ENCODE results near the gene ATP6V1G1. TPM values are rescaled to one million over a fixed set of nuclear protein-coding genes. Genes with fewer than 3 reads are reported as not detected.

The ATP6V1G1 gene
- total and polyA plus RNA-seq, 2 of the 13 experiments (the other 11 are each of a cell fraction or from before 2014, with no cell fraction given), result 108 to 158 TPM

DNA sequence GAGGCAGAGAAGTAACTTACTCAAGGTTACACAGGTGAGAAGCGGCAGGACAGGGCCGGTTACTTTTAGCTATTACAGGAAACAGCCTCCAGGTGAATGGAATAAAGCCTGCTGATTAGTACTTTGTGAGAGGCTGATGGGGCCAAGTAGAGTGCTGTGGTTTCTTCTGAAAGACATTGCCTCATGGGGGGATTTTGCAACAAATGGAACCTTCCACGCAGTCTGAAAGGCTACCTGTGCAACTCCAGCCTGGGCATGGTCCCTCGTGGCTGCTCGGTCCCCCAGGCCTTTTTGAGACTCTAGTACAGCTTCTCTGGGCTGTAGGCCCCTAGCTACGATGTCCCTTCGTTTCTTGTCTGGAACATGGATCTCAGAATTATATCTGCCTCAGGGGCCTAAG is 25.5 kb downstream of the ATP6V1G1 start (continued):
- TF ChIP-seq, protein P1, sequence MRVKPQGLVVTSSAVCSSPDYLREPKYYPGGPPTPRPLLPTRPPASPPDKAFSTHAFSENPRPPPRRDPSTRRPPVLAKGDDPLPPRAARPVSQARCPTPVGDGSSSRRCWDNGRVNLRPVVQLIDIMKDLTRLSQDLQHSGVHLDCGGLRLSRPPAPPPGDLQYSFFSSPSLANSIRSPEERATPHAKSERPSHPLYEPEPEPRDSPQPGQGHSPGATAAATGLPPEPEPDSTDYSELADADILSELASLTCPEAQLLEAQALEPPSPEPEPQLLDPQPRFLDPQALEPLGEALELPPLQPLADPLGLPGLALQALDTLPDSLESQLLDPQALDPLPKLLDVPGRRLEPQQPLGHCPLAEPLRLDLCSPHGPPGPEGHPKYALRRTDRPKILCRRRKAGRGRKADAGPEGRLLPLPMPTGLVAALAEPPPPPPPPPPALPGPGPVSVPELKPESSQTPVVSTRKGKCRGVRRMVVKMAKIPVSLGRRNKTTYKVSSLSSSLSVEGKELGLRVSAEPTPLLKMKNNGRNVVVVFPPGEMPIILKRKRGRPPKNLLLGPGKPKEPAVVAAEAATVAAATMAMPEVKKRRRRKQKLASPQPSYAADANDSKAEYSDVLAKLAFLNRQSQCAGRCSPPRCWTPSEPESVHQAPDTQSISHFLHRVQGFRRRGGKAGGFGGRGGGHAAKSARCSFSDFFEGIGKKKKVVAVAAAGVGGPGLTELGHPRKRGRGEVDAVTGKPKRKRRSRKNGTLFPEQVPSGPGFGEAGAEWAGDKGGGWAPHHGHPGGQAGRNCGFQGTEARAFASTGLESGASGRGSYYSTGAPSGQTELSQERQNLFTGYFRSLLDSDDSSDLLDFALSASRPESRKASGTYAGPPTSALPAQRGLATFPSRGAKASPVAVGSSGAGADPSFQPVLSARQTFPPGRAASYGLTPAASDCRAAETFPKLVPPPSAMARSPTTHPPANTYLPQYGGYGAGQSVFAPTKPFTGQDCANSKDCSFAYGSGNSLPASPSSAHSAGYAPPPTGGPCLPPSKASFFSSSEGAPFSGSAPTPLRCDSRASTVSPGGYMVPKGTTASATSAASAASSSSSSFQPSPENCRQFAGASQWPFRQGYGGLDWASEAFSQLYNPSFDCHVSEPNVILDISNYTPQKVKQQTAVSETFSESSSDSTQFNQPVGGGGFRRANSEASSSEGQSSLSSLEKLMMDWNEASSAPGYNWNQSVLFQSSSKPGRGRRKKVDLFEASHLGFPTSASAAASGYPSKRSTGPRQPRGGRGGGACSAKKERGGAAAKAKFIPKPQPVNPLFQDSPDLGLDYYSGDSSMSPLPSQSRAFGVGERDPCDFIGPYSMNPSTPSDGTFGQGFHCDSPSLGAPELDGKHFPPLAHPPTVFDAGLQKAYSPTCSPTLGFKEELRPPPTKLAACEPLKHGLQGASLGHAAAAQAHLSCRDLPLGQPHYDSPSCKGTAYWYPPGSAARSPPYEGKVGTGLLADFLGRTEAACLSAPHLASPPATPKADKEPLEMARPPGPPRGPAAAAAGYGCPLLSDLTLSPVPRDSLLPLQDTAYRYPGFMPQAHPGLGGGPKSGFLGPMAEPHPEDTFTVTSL (CRISPR knock-in tag; IDR thresholded peaks at IDR 0.05; ENCODE audit: borderline replicate concordance), result no peak
- TF ChIP-seq THAP11 (CRISPR knock-in tag; IDR thresholded peaks at IDR 0.05) (no peak), ZNF83 (CRISPR knock-in tag; IDR thresholded peaks at IDR 0.05; ENCODE audit: borderline replicate concordance) (no peak), EP300 (IDR thresholded peaks at IDR 0.05; ENCODE audit: low read depth in 2 of 2, low read length in 2 of 2) (no peak), EP300 (CRISPR knock-in tag; IDR thresholded peaks at IDR 0.05; ENCODE audit: borderline replicate concordance) (no peak), LRRFIP1 (CRISPR knock-in tag; conservative IDR thresholded peaks at IDR 0.05) (no peak), ZNF160 (CRISPR knock-in tag; IDR thresholded peaks at IDR 0.05) (no peak), NPAS2 (CRISPR knock-in tag; IDR thresholded peaks at IDR 0.05; ENCODE audit: borderline replicate concordance) (no peak)
- TF ChIP-seq, protein P2, sequence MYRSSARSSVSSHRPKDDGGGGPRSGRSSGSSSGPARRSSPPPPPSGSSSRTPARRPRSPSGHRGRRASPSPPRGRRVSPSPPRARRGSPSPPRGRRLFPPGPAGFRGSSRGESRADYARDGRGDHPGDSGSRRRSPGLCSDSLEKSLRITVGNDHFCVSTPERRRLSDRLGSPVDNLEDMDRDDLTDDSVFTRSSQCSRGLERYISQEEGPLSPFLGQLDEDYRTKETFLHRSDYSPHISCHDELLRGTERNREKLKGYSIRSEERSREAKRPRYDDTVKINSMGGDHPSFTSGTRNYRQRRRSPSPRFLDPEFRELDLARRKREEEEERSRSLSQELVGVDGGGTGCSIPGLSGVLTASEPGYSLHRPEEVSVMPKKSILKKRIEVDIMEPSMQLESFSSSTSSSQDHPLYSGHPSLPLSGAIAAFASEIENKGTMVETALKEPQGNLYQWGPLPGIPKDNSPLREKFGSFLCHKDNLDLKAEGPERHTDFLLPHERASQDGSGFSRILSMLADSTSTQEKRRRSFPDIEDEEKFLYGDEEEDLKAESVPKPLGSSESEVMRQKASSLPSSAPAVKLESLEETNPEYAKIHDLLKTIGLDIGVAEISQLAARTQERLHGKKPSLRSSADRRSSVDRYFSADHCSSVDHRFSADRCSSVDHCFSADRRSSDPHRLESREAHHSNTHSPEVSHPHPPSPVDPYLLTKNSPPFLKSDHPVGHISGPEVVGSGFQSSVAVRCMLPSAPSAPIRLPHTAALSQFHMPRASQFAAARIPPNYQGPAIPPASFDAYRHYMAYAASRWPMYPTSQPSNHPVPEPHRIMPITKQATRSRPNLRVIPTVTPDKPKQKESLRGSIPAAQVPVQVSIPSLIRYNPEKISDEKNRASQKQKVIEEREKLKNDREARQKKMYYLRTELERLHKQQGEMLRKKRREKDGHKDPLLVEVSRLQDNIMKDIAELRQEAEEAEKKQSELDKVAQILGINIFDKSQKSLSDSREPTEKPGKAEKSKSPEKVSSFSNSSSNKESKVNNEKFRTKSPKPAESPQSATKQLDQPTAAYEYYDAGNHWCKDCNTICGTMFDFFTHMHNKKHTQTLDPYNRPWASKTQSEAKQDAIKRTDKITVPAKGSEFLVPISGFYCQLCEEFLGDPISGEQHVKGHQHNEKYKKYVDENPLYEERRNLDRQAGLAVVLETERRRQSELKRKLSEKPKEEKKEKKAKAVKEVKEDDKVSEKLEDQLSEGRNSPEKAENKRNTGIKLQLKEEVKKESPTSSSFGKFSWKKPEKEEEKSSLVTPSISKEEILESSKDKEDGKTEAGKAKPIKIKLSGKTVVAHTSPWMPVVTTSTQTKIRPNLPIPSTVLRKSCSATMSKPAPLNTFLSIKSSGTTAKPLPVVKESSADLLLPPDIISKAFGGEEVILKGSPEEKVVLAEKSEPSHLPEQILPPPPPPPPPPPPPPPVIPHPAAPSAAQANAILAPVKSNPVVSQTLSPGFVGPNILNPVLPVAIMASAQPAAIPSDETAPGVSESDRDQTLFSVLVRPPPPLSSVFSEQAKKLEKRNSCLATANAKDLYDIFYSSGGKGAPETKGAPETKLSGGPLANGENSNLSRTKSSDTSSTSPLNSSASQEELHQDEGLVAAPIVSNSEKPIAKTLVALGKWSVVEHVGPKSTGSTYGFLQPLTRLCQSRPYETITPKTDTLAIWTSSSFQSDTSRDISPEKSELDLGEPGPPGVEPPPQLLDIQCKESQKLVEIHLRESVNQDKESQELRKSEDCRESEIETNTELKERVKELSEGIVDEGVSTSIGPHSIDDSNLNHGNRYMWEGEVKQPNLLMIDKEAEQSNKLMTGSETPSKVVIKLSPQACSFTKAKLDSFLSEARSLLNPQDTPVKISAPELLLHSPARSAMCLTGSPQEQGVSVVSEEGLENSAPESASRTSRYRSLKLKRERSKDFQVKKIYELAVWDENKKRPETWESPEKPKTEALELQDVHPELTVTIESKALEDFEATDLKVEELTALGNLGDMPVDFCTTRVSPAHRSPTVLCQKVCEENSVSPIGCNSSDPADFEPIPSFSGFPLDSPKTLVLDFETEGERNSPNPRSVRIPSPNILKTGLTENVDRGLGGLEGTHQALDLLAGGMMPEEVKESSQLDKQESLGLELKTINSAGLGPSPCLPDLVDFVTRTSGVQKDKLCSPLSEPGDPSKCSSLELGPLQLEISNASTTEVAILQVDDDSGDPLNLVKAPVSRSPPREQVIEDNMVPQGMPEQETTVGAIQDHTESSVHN (CRISPR knock-in tag; IDR thresholded peaks at IDR 0.05), result no peak
